GM18505 (cell line): ENCODE results near the gene SP7.
"Not testable (repeated sequence)": the region's sequence is repeated elsewhere in the genome, so short reads cannot be mapped to it uniquely, and the experiment has no call there.

ENCODE experiments used
- ATAC-seq: cut with Tn5 transposase; IDR thresholded peaks from one replicate; pipeline ENCODE4 v1.9.1; 2021; ENCODE audit not compliant: unreplicated experiment
- POLR2A ChIP-seq: IDR thresholded peaks from 4 replicates; pipeline ENCODE4 v1.6.1; 2011; ENCODE audit warnings: borderline replicate concordance; ENCODE audit not compliant: insufficient read depth, insufficient read length; ENCODE audit errors: extremely low read depth

SP7 gene

DNA sequence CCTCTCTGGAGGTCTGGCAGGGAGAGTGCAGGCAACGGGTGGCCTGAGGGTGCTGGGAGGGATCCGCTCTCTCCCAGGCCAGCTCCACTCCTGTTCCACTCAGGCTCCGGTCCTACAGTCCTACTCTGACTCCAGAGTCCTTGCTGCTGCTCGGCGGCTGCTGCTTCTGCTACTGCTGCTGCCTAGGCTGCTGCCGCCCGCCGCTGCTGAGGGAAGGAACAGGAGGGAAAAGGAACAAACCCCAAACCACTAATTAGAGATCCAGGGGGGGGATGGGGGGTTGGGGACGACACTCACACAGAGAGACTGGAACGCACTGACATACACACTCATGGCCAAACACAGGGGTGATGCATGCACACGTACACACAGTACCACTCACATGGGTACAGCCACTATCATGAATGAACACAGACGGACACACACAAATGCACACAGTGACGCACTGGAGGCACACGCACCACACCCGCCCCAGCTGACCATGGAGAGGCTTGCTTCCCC is at the start of gene SP7:
TSS of gene SP7 (minus strand) at position 174 of the 501 bp plus-strand sequence. CDS start 708 bp downstream, outside the sequence.
- no peak for TF ChIP-seq POLR2A
- ATAC-seq = no peak

DNA sequence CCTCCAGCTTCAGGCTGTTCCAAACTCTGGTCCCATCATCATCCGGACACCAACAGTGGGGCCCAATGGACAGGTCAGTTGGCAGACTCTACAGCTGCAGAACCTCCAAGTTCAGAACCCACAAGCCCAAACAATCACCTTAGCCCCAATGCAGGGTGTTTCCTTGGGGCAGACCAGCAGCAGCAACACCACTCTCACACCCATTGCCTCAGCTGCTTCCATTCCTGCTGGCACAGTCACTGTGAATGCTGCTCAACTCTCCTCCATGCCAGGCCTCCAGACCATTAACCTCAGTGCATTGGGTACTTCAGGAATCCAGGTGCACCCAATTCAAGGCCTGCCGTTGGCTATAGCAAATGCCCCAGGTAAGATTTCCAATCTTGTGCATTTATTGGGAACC is 47.1 kb upstream of the SP7 start:
- TF ChIP-seq POLR2A = no peak
- ATAC-seq = no peak

DNA sequence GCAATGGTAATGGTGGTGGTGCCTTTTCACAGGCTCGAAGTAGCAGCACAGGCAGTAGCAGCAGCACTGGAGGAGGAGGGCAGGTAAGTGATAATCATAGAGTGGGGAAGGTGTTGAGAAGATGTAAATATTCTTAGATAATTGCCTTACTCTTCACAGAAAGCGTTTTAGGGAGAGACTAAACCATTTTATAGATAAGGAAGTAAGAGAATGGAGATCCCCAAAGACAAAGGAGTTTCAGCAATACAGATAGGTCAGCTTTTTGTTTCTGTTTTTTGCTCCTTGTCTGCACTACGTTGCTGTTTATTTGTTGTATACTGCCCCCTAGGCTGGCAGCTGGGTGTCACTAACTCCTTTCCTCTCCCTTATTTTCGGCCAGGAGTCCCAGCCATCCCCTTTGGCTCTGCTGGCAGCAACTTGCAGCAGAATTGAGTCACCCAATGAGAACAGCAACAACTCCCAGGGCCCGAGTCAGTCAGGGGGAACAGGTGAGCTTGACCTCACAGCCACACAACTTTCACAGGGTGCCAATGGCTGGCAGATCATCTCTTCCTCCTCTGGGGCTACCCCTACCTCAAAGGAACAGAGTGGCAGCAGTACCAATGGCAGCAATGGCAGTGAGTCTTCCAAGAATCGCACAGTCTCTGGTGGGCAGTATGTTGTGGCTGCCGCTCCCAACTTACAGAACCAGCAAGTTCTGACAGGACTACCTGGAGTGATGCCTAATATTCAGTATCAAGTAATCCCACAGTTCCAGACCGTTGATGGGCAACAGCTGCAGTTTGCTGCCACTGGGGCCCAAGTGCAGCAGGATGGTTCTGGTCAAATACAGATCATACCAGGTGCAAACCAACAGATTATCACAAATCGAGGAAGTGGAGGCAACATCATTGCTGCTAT is 45.8 kb upstream of the SP7 start:
- no peak for TF ChIP-seq POLR2A
- ATAC-seq = no peak

DNA sequence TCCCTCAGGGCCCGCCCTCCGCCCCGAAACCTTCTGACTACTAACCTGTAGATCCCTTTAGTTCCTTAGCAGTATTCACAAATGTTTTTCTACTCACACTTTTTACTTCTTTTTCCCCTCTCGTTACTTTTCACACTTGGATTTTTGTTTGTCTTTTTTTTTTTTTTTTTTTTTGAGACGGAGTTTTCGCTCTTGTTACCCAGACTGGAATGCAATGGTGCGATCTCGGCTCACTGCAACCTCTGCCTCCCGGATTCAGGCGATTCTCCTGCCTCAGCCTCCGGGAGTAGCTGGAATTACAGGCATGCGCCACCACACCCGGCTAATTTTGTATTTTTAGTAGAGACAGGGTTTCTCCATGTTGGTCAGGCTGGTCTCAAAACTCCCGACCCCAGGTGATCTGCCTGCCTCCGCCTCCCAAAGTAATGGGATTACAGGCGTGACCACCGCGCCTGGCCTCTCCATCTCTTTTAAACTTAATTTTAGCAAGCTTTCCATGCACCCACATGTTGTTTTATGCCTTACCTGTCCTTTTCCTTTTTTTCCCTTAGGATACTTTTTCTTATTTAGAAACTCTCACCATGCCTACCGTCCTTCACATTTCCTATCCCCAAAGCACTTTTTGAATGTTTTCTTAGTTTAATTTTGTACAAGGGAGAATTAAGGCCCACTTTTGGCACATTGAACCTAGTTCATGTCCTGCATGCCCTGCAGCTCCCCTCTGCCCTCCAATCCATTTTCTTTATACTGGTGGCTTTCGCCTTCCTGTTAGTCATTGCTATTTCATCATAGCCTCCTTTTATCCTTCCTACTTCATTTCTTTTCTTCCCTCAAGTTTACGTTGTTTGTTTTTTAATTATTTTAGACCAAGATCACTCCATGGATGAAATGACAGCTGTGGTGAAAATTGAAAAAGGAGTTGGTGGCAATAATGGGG is 44.9 kb upstream of the SP7 start:
- no peak for ATAC-seq
- no peak for TF ChIP-seq POLR2A

DNA sequence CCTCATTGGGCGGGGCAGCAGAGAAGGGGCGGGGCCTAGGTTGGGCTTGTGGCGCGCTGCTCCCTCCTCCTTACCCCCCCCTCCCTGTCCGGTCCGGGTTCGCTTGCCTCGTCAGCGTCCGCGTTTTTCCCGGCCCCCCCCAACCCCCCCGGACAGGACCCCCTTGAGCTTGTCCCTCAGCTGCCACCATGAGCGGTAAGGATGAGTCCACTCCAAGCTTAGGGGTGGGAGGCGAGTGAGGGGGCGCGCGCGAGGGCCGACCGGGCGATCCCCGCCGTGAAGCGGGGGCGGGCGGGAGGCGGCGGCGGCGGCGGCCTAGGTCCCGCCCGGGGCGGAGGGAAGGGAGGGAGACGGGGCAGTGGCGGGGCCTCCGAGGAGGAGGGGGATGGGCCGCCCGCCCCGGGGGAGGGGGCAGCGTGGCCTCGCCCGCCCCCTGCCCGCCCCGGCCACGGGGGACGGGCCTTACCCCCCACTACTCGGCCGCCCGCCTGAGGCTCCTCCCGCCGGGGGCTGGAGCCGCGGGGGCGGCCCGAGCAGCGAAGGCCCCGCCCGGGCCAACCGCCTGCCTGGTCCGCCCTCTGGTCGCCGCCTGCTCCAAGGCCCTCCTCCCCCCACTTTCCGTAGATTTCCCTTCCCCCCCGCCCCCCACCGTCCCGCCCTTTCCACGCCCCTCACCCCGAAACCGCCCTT is 44.1 kb upstream of the SP7 start, which contains the start of gene SP1:
TSS of gene SP1 (plus strand) at position 73 of the 690 bp plus-strand sequence. CDS start at position 189, 116 bp downstream.
- peak; percentile 40 for ATAC-seq
- TF ChIP-seq POLR2A = no peak

DNA sequence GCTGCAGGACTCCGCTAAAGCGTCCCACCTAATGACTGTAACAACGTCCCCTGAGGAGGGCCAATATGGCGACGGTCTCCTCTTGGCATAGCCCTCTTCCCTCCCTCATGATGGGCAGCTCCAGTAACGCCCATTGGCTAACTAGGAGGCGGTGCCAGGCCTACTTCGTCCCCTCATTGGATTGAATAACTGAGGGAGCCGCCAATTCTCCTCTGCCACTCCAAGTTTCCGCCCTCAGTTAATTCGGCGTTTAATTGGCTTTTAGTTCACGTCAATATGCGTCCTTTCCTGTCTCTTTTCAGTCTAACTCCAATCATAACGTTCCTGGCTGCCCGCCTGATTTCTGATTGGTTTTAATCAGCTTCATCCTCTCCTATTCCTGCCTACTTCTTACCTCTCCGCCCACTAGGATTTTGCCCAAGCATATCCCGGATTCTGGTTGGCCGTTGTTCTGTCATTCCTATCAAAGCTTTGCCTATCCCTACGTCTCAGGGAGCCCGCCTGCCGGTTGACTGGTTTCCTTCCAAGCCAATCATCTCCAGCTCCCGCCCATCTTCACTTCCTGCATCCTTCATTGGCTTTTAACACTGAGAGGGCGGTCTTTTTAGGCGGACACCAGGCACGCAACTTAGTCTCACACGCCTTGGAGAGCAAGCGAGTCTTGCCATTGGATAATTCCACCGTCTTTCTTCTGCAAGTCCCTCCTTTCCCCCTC is 43.4 kb upstream of the SP7 start:
- TF ChIP-seq POLR2A = peak; percentile 94
- peak; percentile 68 for ATAC-seq

DNA sequence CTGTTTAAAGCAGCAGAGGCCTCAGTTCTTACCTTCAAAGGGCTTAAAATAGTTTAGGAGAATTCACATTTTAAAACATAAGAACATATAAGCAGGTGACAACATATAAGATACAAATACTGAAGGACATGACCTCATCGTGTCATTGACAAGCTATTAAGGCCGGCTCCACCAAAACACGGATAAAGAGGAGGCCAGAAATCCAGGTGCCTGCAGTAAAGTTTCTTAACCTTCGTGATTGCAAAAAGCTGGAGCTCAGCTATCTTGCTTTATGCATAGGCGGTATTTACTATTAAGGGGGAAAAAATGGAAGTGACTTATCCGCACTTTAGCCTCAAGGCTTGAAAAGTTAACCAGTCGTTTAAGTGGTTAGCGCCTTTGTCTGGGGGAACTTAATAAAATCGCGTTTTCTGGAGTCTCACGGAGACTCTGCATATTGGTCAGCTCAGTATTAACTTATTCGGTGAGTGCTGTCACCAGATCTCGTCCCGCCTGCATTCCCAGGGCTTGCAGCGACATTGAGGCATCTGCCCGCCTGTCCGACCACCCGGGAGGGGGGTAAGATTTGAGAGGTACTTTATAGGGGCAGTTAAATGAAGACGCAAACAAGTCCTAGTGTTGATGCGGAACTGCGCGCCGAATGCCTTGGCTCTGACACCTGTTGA is 42.7 kb upstream of the SP7 start:
- peak; percentile 0 for ATAC-seq
- no peak for TF ChIP-seq POLR2A

DNA sequence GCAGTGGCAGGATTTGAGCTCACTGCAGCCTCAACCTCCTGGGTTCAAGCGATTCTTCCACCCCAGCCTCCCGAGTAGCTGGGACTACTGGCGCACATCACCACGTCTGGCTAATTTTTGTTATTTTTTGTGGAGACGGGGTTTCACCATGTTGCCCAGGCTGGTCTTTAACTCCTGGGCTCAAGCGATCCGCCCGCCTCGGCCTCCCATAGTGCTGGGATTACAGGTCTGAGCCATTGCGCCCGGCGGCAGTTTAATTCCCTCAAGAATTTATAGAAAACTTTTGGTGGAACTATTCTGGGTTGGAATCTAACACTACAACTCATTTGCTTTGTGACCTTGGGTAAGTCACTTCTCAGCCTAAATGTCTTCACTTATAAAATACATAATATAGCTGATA is 42.1 kb upstream of the SP7 start:
- no peak for ATAC-seq
- no peak for TF ChIP-seq POLR2A

DNA sequence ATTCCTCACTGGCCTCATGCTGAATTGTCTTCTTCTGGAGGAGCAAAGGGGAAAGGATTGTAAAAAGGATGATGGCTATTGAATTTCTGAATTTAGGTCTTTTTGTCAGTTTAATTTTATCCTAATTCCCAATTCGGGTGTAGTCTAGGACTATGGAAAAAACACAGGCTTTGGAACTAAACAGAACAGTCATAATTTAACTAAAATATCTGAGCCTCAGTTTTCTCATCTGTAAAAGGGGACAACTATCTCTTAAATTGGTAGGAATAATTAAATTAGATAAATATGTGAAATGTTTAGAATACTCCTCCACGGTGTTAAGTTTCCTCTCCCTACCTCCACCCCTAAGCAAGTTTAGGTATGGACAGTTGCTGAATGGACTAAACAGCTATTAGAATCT is 40.6 kb upstream of the SP7 start:
- no peak for ATAC-seq
- TF ChIP-seq POLR2A = no peak

DNA sequence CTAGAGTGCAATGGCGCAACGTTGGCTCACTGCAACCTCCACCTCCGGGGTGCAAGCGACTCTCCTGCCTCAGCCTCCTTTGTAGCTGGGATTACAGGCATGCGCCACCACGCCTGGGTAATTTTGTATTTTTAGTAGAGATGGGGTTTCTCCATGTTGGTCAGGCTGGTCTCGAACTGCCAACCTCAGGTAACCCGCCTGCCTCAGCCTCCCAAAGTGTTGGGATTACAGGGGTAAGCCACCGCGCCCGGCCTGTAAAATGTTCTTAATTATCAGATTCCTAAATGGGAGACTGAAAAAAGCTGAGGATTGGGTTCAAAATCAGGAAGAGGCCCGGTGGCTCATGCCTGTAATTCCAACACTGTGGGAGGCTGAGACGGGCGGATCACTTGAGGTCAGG is 38.1 kb upstream of the SP7 start:
- not testable (repeated sequence) for ATAC-seq

DNA sequence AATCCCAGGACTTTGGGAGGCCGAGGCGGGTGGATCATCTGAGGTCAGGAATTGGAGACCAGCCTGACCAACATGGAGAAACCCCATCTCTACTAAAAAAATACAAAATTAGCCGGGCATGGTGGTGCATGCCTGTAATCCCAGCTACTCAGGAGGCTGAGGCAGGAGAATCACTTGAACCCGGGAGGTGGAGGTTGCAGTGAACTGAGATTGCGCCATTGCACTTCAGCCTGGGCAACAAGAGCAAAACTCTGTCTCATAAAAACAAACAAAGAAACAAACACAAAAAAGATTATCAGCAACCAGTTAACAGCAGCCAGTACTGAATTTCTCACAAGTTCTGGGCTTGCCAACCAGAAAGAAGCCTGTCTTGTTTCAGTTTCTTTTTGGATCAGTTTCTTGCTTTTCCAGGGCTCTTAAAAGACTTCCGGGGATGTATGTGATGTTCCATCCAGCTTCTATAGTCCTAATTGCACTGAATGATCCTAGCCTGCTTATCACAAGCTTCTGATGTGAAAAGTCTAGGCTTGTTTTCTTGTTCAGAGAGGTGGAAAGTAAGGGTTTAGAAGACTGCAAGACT is 37.5 kb upstream of the SP7 start:
- ATAC-seq = not testable (repeated sequence)
